Body of pancreas (tissue), 4 donors: ENCODE measurements around the gene DHRS7.

Experiments used
- POLR2A ChIP-seq, 3 donors: fragments of 450-650 bp; IDR thresholded peaks; one replicate each; pipeline ENCODE4 v1.6.1; 2016; ENCODE audit warnings: antibody characterized with exemption in 3 of 3, mild to moderate bottlenecking in 2 of 3
- TF ChIP-seq, protein P1 (sequence below), 7 experiments: fragments of 450-650 bp in 4 of 7; fragments of 200-600 bp in 3 of 7; sonication (generic) in 3 of 7; IDR thresholded peaks; one replicate each; pipeline ENCODE4 v1.5.1; 2016 to 2019; ENCODE audit warnings: antibody characterized with exemption in 7 of 7

DNA sequence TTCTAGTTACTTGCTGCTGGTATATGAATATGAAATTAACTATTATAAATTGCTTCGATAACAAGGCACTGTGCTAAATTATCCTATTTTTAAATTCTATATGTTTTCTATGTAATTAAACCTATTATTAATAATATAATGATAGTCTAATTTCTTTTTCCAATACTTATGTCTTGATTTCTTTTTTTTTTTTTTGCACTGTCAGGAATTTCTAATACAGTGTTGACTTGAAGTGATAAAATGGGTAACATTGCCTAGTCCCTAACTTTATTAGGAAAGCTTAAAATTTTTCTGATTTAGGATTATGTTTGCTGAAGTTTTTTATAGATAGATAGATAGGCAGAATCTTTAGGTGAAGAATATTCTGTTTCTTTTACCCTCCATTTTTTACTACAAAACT is 13.6 kb upstream of the DHRS7 start:
- TF ChIP-seq, protein P1, sequence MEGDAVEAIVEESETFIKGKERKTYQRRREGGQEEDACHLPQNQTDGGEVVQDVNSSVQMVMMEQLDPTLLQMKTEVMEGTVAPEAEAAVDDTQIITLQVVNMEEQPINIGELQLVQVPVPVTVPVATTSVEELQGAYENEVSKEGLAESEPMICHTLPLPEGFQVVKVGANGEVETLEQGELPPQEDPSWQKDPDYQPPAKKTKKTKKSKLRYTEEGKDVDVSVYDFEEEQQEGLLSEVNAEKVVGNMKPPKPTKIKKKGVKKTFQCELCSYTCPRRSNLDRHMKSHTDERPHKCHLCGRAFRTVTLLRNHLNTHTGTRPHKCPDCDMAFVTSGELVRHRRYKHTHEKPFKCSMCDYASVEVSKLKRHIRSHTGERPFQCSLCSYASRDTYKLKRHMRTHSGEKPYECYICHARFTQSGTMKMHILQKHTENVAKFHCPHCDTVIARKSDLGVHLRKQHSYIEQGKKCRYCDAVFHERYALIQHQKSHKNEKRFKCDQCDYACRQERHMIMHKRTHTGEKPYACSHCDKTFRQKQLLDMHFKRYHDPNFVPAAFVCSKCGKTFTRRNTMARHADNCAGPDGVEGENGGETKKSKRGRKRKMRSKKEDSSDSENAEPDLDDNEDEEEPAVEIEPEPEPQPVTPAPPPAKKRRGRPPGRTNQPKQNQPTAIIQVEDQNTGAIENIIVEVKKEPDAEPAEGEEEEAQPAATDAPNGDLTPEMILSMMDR (IDR thresholded peaks at IDR 0.05), result no peak
- TF ChIP-seq POLR2A (IDR thresholded peaks at IDR 0.05), result no peak
